ENCODE data around the gene DHRS7B.

DHRS7B gene

DNA sequence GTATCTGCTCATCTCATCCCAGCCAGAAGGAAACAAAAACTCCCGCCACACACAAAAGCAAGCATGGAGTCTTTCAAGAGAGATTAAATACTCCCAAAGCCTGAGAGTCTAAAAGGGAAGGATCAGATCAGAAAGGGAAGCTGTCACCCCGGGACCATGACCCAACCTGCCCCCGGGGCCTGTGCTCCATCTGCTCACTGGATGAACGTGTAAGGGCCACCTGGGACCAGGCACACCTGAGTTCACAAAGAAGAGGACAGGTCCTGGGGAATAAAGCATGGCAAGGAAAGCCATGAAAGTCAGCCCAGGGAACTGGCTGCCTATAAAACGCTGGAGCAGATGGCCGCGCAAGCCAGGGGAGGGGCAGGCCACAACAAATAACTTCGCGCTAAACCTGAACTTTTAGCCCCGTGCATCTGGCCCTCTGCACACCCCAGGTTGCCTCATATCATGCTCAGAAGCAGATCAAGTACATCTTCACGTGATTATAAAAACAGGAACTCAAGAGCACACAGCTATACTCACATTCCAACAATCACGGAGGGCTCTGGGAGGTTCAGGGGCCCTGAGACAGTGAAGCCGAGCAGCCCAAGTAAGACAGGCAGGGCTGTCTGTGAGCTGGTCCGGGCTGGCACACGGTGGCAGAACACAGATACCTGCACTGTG is 83.8 kb downstream of the DHRS7B start:
- TF ChIP-seq CTCF (IDR thresholded peaks at IDR 0.05; ENCODE audit: low read depth, low read length): no peak
- H3K4me3 ChIP-seq (ENCODE audit: low read depth, low read length): no peak overlapping the region

GRCh38 chr17:21211825-21212479 is 85.2 kb downstream of the DHRS7B start:
- peak overlapping the region; percentile 97 for H3K4me3 ChIP-seq (ENCODE audit: low read depth, low read length)
- no peak for TF ChIP-seq CTCF (IDR thresholded peaks at IDR 0.05; ENCODE audit: low read depth, low read length)

- no peak for TF ChIP-seq CTCF (IDR thresholded peaks at IDR 0.05; ENCODE audit: low read depth, low read length)
Measured at GRCh38 chr17:21212826-21213637, 86.3 kb downstream of the DHRS7B start.

GRCh38 chr17:21213638-21214014 is 86.9 kb downstream of the DHRS7B start:
- H3K4me3 ChIP-seq (ENCODE audit: low read depth, low read length): peak overlapping the region; percentile 97
- TF ChIP-seq CTCF (IDR thresholded peaks at IDR 0.05; ENCODE audit: low read depth, low read length): no peak

More at GRCh38 chr17:21212826-21213637, 86.3 kb downstream of the DHRS7B start:
- peak overlapping the region; percentile 97 for H3K4me3 ChIP-seq (ENCODE audit: low read depth, low read length)

- peak within 1 kb of the TSS; percentile 97 for H3K4me3 ChIP-seq (ENCODE audit: low read depth, low read length)
- TF ChIP-seq CTCF (IDR thresholded peaks at IDR 0.05; ENCODE audit: low read depth, low read length): no peak
Measured at GRCh38 chr17:21214015-21214776, 87.4 kb downstream of the DHRS7B start, which contains the start of gene TMEM11. TMEM11 (minus strand) TSS chr17:21214161; CDS start chr17:21214152, 9 bp downstream.

DNA sequence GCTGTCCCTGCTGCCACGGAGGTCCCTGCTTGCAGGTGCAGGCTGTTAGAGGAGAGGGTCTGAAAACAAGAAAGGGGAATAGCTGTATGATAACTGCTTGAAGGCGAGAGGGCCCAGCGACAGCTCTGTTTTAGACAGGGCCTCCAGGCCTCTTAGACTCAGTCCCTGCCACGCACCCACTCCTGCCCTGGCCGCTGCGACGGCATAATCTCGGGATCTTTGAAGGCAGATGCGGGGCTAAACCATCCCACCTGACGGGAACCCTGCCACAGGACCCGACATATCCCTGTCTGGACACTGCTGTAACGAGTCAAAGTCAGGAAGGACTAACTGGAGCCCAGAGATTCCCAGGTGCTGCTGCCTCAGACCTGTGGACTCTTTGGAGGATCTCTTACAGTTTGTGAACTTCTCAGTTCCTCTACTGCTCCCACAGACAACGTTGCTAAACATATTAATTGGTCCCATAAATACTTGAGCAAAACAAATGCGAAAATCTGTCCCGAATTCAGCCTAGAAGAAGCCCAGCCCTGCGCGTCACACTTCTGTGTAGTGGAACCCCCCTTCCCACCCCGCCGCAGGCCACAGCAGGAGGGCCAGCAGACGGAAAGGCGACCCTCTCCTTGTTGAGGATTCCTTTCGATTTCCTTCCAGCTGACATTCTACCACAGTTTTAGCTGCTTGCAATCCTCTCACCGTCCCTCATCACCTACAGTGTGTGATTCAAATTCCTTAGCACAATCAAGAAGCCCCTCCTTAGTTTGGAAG is 88.2 kb downstream of the DHRS7B start:
- H3K4me3 ChIP-seq (ENCODE audit: low read depth, low read length): peak overlapping the region; percentile 97
- no peak for TF ChIP-seq CTCF (IDR thresholded peaks at IDR 0.05; ENCODE audit: low read depth, low read length)
